Fibroblast of the conjunctiva (primary cell): ENCODE data around the gene IL15RA.
"Not testable (repeated sequence)": the region's sequence is repeated elsewhere in the genome, so short reads cannot be mapped to it uniquely, and the experiment has no call there.

Source experiments
- DNase-seq: peaks from one replicate; pipeline ENCODE4 v3.0.0-alpha.2; 2010; ENCODE audit warnings: low read depth

IL15RA gene

DNA sequence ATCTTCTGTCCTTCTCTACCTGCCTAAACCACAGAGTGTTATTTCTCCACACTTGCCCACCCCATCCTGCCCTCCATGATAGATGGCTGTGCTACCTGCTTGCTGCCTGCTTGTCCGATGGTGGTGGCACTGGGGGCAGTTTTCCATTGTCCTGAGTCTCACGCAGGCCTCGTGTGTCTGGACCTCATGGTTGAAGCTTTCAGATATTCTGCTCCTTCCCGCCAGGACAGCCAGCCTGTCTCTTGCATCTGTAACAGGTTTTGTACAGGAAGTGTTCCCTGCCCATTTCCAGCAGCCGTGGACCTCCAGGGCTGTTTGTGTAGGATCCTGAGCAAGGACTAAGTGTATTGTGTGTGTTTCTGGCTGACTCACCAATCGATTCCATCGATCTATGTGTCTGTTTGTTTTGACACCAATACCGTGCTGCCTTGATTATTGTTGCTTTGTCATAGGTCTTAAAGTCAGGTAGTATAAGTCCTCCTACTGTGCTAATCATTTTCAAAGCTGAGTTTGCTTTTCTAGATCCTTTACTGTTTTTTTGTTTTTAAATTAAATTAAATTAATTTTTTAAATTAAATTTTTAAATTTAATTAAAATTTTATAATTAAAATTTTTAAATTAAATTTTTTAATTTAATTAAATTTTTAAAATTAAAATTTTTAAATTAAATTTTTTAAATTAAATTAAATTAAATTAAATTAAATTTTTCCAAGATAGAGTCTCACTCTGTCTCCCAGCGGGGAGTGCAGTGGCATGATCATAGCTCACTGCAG is 8.5 kb downstream of the IL15RA start:
- DNase-seq: no peak

GRCh38 chr10:5968037-5968680 is 9.2 kb downstream of the IL15RA start:
- no peak for DNase-seq

- no peak for DNase-seq
These were observed 12.1 kb downstream of the IL15RA start for GRCh38 chr10:5965266-5965665.

DNA sequence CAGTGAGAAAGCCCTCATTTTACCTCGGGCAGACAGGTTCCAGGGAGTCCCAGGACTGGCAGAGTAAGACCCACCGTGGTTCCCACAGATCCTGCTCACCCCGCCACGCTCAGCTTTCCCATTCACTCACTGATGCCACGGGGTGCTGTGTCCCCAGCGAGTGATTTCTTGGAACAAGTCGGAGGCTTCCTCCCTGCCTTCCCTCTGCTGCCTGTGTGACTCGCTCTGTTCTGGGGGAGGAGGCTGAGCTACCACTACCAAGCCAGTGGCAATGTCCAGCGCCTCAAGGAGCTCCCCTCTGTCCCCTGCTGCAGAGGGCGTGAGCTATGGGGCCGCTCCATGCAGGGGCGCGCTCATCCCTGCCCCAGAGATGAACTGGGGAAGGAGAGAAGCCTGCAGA is 12.6 kb downstream of the IL15RA start:
- no peak for DNase-seq

GRCh38 chr10:5963591-5963990 is 13.8 kb downstream of the IL15RA start:
- DNase-seq: no peak

GRCh38 chr10:5963071-5963470 is 14.3 kb downstream of the IL15RA start:
- no peak for DNase-seq

- DNase-seq: not testable (repeated sequence)
These were observed 14.9 kb downstream of the IL15RA start for GRCh38 chr10:5962358-5962940.

DNA sequence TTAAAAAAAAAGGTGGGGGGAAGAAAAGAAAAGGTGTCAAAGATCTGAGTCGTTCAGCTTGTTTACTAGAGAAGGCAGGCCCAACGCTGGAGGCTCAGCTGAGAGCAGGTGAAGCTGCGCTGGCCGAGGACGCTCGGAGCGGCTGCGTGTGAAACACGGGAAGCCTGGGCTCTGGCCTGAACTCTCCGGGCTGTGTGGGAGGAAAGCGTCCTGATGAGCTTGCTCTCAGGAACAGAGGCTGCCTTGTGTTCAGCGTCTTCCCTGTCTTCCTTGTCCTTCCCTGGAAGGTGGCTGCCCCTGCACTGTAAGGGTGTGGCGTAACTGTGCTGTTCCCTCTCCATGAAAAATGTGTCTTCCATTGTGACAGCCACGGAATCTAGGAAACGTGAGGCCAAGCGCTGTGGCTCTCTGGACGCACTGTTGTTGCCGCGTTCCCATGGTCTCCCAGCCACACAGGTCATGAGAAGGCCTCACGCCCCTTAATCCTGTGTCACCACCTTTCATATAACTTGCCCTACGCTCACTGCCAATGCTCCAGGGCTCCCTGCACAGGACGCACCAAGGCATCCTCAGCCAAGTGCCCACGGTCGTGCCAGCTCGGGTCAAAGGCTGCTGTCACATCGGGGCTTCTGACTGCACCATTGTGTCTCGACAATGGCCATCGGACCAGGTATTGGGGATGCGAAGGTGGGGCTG is 15.8 kb downstream of the IL15RA start:
- no peak for DNase-seq

- DNase-seq: not testable (repeated sequence)
These were observed 16.4 kb downstream of the IL15RA start for GRCh38 chr10:5960973-5961275.

DNA sequence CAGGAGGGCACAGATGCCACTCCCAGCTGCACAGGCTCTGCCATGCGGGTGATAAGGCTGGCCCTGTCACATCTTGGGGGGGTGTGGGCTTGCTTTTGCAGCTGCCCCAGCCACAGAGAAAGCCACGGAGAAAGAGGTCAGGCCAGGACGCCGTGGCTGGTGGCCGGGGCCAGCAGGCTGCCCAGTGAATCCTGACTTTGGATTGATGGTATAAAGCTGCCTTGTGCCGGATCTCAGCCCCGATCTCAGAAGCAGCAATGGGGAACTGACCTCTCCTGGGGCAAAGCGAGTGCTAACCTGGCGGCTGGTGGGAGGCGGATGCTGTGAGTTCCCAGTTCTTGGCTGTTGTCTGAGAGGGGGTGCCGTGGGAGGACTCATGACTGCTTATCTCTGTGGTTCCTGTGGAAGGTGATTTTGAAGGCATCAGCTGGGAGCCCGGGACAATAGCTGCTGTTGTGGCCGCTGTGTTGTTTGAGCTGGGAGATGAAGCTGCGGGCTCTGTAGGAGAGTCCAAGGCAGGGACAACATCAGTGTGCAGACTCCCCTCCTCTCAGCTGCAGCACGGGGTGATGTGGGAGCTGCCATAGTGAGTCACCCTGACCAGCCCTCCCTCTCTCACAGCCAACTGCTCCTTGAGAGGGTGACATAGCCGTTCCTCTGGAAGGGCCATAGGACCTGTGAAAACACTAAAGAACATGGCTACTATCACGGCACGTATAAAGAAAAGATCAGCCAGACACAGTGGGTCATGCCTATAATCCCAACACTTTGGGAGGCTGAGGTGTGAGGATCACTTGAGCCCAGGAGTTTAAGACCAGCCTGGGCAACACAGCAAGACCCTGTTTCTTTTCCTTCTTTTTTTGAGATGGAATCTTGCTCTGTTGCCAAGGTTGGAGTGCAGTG is 17.0 kb downstream of the IL15RA start:
- DNase-seq: no peak

GRCh38 chr10:5959581-5960069 is 17.7 kb downstream of the IL15RA start:
- DNase-seq: no peak

DNA sequence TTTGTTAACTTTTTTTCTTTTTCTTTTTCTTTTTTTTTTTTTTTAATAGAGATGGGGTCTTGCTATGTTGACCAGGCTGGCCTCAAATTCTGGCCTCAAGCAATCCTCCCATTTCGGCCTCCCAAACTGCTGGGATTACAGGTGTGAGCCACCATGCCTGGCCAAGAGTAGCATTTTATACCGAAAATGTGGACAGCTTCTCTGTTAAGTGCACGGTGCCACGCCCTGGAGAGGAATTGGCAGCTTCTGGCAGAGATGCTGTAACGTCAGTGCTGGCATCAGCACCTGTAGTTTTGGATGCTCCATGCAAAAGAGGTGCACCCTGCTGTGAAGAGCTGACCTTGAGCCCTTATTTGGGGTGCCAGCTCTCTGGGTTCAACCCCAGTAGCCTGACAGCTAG is 18.2 kb downstream of the IL15RA start:
- DNase-seq: no peak

GRCh38 chr10:5958675-5959074 is 18.7 kb downstream of the IL15RA start:
- no peak for DNase-seq

- peak; percentile 42 for DNase-seq
These were observed 19.3 kb downstream of the IL15RA start for GRCh38 chr10:5958077-5958476.

DNA sequence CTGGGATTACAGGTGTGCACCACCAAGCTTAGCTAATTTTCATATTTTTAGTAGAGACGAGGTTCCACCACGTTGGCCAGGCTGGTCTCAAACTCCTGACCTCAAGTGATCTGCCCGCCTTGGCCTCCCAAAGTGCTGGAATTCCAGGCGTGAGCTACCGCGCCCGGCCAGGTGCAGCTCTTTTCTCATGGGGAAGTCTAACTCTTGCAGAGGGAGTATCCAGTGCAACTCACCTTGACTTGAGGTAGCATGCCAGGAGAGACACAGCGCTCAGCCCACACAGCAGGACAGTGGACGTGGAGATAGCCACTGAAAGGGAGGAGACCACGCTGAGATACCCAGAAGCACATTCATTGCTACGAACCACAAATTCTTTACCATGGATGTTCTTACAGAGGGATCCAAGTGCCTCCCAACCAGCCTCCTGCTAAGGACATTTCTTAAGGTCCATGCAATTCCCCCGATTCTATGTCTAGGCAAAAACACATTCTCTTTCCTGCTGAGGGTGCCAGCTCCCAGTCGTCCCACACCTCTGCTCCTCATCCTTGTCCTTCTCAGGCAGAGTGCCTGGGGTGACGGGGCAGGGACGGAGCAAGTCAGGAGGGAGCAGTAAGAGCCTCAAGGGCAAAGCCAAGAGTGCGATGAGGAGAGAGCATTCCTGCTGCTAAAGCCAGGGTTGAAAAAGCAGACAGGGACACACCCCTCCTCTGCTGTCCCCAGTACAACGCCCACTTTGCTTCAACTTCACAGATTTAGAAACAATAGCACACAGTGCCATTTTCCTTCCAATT is 21.0 kb downstream of the IL15RA start:
- no peak for DNase-seq

- no peak for DNase-seq
These were observed 23.7 kb downstream of the IL15RA start for GRCh38 chr10:5953676-5954075.

- DNase-seq: no peak
These were observed 24.5 kb downstream of the IL15RA start for GRCh38 chr10:5952731-5953385.

DNA sequence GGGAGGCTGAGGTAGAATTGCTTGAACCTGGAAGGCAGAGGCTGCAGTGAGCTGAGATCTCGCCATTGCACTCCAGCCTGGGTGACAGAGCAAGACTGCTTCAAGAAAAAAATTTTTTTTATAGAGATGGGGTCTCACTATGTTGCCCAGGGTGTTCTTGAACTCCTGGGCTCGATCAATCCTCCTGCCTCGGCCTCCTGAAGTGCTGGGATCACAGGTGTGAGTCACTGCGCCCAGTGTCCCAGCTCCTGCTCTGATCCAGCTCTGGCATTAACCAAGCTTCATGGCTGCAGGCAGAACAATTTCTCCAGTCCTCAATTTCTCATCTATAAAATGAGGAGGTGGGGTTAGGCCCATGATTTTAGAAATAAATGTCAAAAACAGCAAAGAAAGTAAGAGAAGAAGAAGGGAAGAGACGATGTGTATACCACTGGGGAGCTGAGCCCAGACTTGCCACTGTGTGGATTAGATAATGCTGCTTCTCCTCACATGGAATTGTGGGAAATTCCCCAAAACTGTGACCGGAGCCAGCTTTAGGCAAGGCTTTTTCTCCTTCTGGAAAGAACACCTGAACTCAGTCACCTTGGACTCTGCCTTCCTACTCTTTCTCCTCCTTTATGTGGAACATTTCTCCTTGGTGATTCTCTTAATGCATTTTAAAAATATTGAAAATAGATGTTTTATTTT is 25.5 kb downstream of the IL15RA start:
- DNase-seq: no peak

DNA sequence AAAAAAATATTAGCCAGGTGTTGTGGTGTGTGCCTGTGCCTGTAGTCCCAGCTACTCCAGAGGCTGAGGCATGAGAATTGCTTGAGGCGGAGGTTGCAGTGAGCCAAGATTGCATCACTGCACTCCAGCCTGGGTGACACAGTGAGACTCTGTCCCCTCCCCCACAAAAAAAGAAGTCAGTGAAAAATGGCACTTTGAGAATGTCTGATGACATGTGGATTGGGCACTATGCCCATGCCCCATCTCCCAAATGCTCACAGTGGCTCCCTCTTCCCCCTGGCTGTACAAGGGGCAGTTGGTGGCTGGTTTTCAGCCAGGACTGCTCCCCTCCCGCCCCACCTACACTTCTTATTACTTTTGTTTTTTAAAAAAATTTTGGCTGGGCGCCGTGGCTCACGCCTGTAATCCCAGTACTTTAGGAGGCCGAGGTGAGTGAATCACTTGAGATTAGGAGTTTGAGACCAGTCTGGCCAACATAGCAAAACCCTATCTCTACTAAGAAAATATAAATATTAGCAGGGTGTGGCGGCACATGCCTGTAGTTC is 26.1 kb downstream of the IL15RA start:
- DNase-seq: no peak
